ENCODE results near the gene LRRC56.

LRRC56 gene

GRCh38 chr11:581752-582151 is 44.4 kb downstream of the LRRC56 start:
- H3K4me3 ChIP-seq (ENCODE audit: low read depth, low read length), result no peak overlapping the region
- TF ChIP-seq, protein P1, sequence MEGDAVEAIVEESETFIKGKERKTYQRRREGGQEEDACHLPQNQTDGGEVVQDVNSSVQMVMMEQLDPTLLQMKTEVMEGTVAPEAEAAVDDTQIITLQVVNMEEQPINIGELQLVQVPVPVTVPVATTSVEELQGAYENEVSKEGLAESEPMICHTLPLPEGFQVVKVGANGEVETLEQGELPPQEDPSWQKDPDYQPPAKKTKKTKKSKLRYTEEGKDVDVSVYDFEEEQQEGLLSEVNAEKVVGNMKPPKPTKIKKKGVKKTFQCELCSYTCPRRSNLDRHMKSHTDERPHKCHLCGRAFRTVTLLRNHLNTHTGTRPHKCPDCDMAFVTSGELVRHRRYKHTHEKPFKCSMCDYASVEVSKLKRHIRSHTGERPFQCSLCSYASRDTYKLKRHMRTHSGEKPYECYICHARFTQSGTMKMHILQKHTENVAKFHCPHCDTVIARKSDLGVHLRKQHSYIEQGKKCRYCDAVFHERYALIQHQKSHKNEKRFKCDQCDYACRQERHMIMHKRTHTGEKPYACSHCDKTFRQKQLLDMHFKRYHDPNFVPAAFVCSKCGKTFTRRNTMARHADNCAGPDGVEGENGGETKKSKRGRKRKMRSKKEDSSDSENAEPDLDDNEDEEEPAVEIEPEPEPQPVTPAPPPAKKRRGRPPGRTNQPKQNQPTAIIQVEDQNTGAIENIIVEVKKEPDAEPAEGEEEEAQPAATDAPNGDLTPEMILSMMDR (IDR thresholded peaks at IDR 0.05; ENCODE audit: borderline replicate concordance, insufficient read depth, low read depth, low read length), result no peak

- H3K4me3 ChIP-seq (ENCODE audit: low read depth, low read length), result no peak overlapping the region
- TF ChIP-seq, protein P1 (IDR thresholded peaks at IDR 0.05; ENCODE audit: borderline replicate concordance, insufficient read depth, low read depth, low read length), result no peak
These were observed 47.0 kb downstream of the LRRC56 start for GRCh38 chr11:584287-584686.

DNA sequence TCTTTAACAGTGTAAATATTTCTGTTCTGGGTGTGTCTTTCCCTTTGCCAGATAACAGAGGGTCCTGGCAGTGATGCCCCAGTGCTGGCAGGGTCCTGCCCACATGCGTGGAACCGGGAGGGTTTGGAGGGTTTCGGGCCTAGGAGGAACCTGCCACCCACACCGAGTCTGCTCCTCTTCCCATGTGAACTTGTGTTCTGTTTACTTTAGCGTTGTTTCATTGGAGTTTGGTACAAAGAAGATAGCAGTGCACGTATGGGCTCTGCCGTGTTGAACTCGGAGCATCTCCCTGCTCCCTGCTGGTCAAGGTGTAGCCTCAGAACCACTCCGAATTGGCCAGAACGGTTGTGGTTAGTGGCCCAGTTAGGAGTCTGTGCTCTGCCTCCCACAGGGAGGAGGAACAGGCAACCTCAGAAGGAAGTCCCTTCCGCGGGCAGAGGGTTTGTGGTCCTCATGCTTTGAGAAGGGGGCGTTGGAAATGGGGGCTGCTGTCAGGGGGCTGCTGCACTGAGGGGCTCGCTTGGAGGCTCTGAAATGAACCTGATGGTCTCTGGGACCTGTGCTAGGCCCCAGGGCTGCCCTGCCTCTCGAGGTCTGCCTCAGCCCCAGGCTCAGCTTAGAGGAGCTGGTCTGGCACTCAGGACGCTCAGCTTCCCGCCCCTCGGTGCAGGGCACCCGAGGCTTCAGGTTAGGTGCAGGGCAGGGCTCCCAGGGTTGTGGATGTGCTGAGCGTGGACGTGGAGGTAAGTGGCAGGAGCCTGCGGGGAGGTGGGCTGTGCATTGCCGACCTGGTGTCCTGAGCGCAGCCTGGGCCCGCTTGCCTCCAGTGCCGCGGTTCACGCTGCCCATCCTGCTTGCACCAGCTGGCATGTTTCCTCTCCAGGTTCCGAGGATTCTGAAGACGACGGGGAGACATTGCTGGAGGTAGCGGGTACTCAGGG is 49.3 kb downstream of the LRRC56 start:
- no peak overlapping the region for H3K4me3 ChIP-seq (ENCODE audit: low read depth, low read length)
- TF ChIP-seq, protein P1 (IDR thresholded peaks at IDR 0.05; ENCODE audit: borderline replicate concordance, insufficient read depth, low read depth, low read length), result no peak

- no peak overlapping the region for H3K4me3 ChIP-seq (ENCODE audit: low read depth, low read length)
- TF ChIP-seq, protein P1 (IDR thresholded peaks at IDR 0.05; ENCODE audit: borderline replicate concordance, insufficient read depth, low read depth, low read length), result no peak
These were observed 50.2 kb downstream of the LRRC56 start for GRCh38 chr11:587546-587945.

DNA sequence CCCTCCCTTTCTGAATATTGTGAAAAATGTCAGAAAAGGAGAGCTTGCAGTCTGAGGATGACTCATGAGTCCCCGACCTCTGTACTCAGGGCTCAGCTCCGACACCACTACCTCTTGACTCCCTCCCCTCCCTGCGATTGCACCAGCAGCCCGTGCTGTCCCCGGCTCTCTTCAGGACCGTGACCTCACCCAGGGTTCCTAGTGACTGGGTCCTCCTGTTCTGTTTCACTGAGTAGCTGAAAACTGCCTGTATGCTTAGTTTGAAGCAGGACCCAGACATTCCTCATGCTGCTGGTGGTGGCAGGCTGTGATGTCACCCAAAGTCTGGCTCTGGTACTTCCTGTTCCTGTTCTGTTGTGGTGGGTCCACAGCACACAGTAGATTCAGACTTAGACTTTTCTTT is 50.7 kb downstream of the LRRC56 start:
- TF ChIP-seq, protein P1 (IDR thresholded peaks at IDR 0.05; ENCODE audit: borderline replicate concordance, insufficient read depth, low read depth, low read length), result no peak
- no peak overlapping the region for H3K4me3 ChIP-seq (ENCODE audit: low read depth, low read length)

DNA sequence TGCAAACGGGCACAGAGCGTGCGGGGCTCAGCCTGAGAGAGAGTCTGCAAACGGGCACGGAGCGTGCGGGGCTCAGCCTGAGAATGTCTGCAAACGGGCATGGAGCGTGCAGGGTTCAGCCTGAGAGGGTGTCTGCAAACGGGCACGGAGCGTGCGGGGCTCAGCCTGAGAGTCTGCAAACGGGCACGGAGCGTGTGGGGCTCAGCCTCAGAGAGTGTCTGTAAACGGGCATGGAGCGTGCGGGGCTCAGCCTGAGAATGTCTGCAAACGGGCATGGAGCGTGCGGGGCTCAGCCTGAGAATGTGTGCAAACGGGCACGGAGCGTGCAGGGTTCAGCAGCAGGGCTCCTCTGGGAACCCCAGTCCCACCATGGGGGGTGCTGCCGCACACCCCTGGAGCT is 52.5 kb downstream of the LRRC56 start:
- TF ChIP-seq, protein P1 (IDR thresholded peaks at IDR 0.05; ENCODE audit: borderline replicate concordance, insufficient read depth, low read depth, low read length), result no peak
- no peak overlapping the region for H3K4me3 ChIP-seq (ENCODE audit: low read depth, low read length)

- TF ChIP-seq, protein P1 (IDR thresholded peaks at IDR 0.05; ENCODE audit: borderline replicate concordance, insufficient read depth, low read depth, low read length), result no peak
- H3K4me3 ChIP-seq (ENCODE audit: low read depth, low read length), result no peak overlapping the region
These were observed 53.7 kb downstream of the LRRC56 start for GRCh38 chr11:590997-591396.

Measured in GM12875 (cell line).